Epithelial cell of esophagus (primary cell): Measurements from ENCODE around the gene TMPRSS6.
A peak's percentile ranks its signal among the peaks of the same experiment; 100 is the strongest.

Source experiments
- DNase-seq: peaks from one replicate; pipeline ENCODE4 v3.0.0; 2010; ENCODE audit warnings: low read depth
- H3K4me3 ChIP-seq: 2 replicates; pipeline ENCODE4 v1.5.1; 2011; ENCODE audit warnings: mild to moderate bottlenecking, low read length, control low read depth
- CTCF ChIP-seq: IDR thresholded peaks from 2 replicates; pipeline ENCODE4 v1.5.1; 2011; ENCODE audit warnings: low read depth, mild to moderate bottlenecking, low read length, control low read depth, inconsistent platforms; ENCODE audit not compliant: insufficient read depth; ENCODE audit errors: missing control alignments

Gene TMPRSS6

GRCh38 chr22:37140686-37141323 lies 31.3 kb upstream of the TMPRSS6 start:
- no peak overlapping the region for H3K4me3 ChIP-seq
- TF ChIP-seq CTCF: no peak
- no peak for DNase-seq

GRCh38 chr22:37139762-37140161 lies 30.2 kb upstream of the TMPRSS6 start:
- no peak for DNase-seq
- H3K4me3 ChIP-seq: no peak overlapping the region
- TF ChIP-seq CTCF: no peak

GRCh38 chr22:37138849-37139561 lies 29.5 kb upstream of the TMPRSS6 start:
- no peak for TF ChIP-seq CTCF
- no peak for DNase-seq
- no peak overlapping the region for H3K4me3 ChIP-seq

GRCh38 chr22:37137903-37138665 lies 28.6 kb upstream of the TMPRSS6 start:
- TF ChIP-seq CTCF: no peak
- peak; percentile 24 for DNase-seq
- no peak overlapping the region for H3K4me3 ChIP-seq

GRCh38 chr22:37137131-37137530 lies 27.6 kb upstream of the TMPRSS6 start:
- TF ChIP-seq CTCF: no peak
- no peak overlapping the region for H3K4me3 ChIP-seq
- DNase-seq: no peak

- no peak overlapping the region for H3K4me3 ChIP-seq
- no peak for DNase-seq
- TF ChIP-seq CTCF: no peak
Observed at GRCh38 chr22:37135023-37135422, 25.5 kb upstream of the TMPRSS6 start.
